ENCODE measurements around the gene ADRM1. TPM values are rescaled to one million over a fixed set of nuclear protein-coding genes. Genes with fewer than 3 reads are reported as not detected.

ADRM1 gene
- total RNA-seq, 1 experiment from 2014 or later, result 160 TPM

DNA sequence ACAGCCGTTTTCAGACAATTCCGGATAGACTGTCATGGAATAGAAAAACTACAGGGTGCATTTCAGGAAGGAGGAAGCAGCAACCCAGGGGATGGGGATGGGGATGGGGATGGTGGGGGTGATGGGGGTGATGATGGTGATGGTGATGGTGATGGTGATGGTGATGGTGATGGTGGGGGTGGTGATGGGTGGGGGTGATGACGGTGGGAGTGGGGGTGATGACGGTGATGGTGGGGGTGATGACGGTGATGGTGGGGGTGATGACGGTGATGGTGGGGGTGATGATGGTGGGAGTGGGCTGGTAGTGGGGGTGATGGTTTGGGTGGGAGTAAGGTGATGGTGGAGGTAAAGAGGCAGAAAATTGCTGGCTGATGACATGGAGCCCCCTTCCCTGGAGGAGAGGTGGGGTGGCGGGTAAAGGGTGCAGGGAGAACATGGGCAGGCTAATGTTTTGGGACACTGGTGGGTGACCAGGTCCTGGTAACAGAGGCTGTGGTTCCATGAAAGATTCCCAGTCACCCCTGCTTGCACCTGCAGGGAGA, 46.8 kb downstream of the ADRM1 start (continued):
- TF ChIP-seq ZNF138 (CRISPR knock-in tag; conservative IDR thresholded peaks at IDR 0.05) (no peak), ZNF423 (CRISPR knock-in tag; IDR thresholded peaks at IDR 0.05) (no peak), IRF2 (CRISPR knock-in tag; IDR thresholded peaks at IDR 0.05; ENCODE audit: borderline replicate concordance, low read depth) (no peak), USF2 (CRISPR knock-in tag; IDR thresholded peaks at IDR 0.05) (no peak), OVOL2 (CRISPR knock-in tag; IDR thresholded peaks at IDR 0.05; ENCODE audit: borderline replicate concordance) (no peak), FOXJ3 (CRISPR knock-in tag; IDR thresholded peaks at IDR 0.05; ENCODE audit: borderline replicate concordance) (no peak), PRRX2 (CRISPR knock-in tag; IDR thresholded peaks at IDR 0.05) (no peak)
- TF ChIP-seq, protein P1, sequence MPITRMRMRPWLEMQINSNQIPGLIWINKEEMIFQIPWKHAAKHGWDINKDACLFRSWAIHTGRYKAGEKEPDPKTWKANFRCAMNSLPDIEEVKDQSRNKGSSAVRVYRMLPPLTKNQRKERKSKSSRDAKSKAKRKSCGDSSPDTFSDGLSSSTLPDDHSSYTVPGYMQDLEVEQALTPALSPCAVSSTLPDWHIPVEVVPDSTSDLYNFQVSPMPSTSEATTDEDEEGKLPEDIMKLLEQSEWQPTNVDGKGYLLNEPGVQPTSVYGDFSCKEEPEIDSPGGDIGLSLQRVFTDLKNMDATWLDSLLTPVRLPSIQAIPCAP (CRISPR knock-in tag; IDR thresholded peaks at IDR 0.05), result no peak

GRCh38 chr20:62350098-62350628, 47.4 kb downstream of the ADRM1 start:
- H3K4me3 Mint-ChIP-seq, result no peak overlapping the region
- POLR2A ChIA-PET, result no interaction called here
- ATAC-seq (no peak), DNase-seq (ENCODE audit: low spot score) (no peak)
- no peak for TF ChIP-seq E2F1 (CRISPR knock-in tag; IDR thresholded peaks at IDR 0.05)
- no peak for TF ChIP-seq ZMAT4 (CRISPR knock-in tag; IDR thresholded peaks at IDR 0.05)
- TF ChIP-seq SMAD3 (CRISPR knock-in tag; IDR thresholded peaks at IDR 0.05; ENCODE audit: borderline replicate concordance), result no peak
- no peak for TF ChIP-seq E2F5 (CRISPR knock-in tag; IDR thresholded peaks at IDR 0.05)
- no peak for TF ChIP-seq NR2C2 (CRISPR knock-in tag; IDR thresholded peaks at IDR 0.05)
- no peak for TF ChIP-seq SOX15 (CRISPR knock-in tag; IDR thresholded peaks at IDR 0.05)
- TF ChIP-seq JAZF1 (CRISPR knock-in tag; IDR thresholded peaks at IDR 0.05), result no peak
- TF ChIP-seq ATF3 (CRISPR knock-in tag; conservative IDR thresholded peaks at IDR 0.05), result no peak
- TF ChIP-seq AR (CRISPR knock-in tag; IDR thresholded peaks at IDR 0.05), result no peak
- TF ChIP-seq PRRX2 (CRISPR knock-in tag; IDR thresholded peaks at IDR 0.05), result no peak
- no peak for TF ChIP-seq STAT6 (CRISPR knock-in tag; conservative IDR thresholded peaks at IDR 0.05; ENCODE audit: low read depth)
- no peak for TF ChIP-seq ELF4 (CRISPR knock-in tag; IDR thresholded peaks at IDR 0.05; ENCODE audit: low read depth)
- TF ChIP-seq CBFB (CRISPR knock-in tag; IDR thresholded peaks at IDR 0.05; ENCODE audit: low read depth), result no peak
- H3K27me3 Mint-ChIP-seq (ENCODE audit: low read depth), result no peaks in the 10 kb centered on the region
- no peak overlapping the region for H3K27ac Mint-ChIP-seq
- CTCF ChIA-PET, result interaction anchor here (1.0 to 3.2 kb wide), 4 partner anchors 14 to 33 kb away, joined by 3 to 14 read pairs (median 5); no protein-coding TSS in a partner anchor
- peaks cover 49% of the 10 kb centered on the region for H3K36me3 Mint-ChIP-seq
- peaks cover 2% of the 10 kb centered on the region; the same call in 1 of the 2 replicates for H3K4me1 Mint-ChIP-seq
- H3K9me3 Mint-ChIP-seq, result peaks cover 9% of the 10 kb centered on the region
